Measurements from ENCODE around the gene ATP1A3.
"Not testable (repeated sequence)": the region's sequence is repeated elsewhere in the genome, so short reads cannot be mapped to it uniquely, and the experiment has no call there.

ATP1A3 gene

GRCh38 chr19:41994994-41995958 lies 1.2 kb upstream of the ATP1A3 start:
- no peak for DNase-seq (ENCODE audit: extremely low read depth, low read depth)
- no peak overlapping the region for H3K4me3 ChIP-seq (replicated peaks; ENCODE audit: low read depth, low read length)
- TF ChIP-seq CTCF (IDR thresholded peaks at IDR 0.05; ENCODE audit: low read depth, low read length, missing control alignments): no peak

GRCh38 chr19:41994521-41994971 lies 516 bp upstream of the ATP1A3 start:
- no peak overlapping the region for H3K4me3 ChIP-seq (replicated peaks; ENCODE audit: low read depth, low read length)
- DNase-seq (ENCODE audit: extremely low read depth, low read depth): no peak
- TF ChIP-seq CTCF (IDR thresholded peaks at IDR 0.05; ENCODE audit: low read depth, low read length, missing control alignments): no peak

- DNase-seq (ENCODE audit: extremely low read depth, low read depth); H3K4me3 ChIP-seq (replicated peaks; ENCODE audit: low read depth, low read length): not testable (repeated sequence)
Measured at GRCh38 chr19:41991925-41992569, 2.0 kb downstream of the ATP1A3 start.

- TF ChIP-seq CTCF (IDR thresholded peaks at IDR 0.05; ENCODE audit: low read depth, low read length, missing control alignments): no peak
- no peak for DNase-seq (ENCODE audit: extremely low read depth, low read depth)
- no peak overlapping the region for H3K4me3 ChIP-seq (replicated peaks; ENCODE audit: low read depth, low read length)
Measured at GRCh38 chr19:41991025-41991424, 3.0 kb downstream of the ATP1A3 start.

GRCh38 chr19:41990615-41991014 lies 3.4 kb downstream of the ATP1A3 start:
- DNase-seq (ENCODE audit: extremely low read depth, low read depth): no peak
- no peak for TF ChIP-seq CTCF (IDR thresholded peaks at IDR 0.05; ENCODE audit: low read depth, low read length, missing control alignments)
- H3K4me3 ChIP-seq (replicated peaks; ENCODE audit: low read depth, low read length): no peak overlapping the region

- no peak for DNase-seq (ENCODE audit: extremely low read depth, low read depth)
- no peak for TF ChIP-seq CTCF (IDR thresholded peaks at IDR 0.05; ENCODE audit: low read depth, low read length, missing control alignments)
Measured at GRCh38 chr19:41990028-41990427, 4.0 kb downstream of the ATP1A3 start.

GRCh38 chr19:41988947-41989346 lies 5.1 kb downstream of the ATP1A3 start:
- no peak for DNase-seq (ENCODE audit: extremely low read depth, low read depth)
- no peak for TF ChIP-seq CTCF (IDR thresholded peaks at IDR 0.05; ENCODE audit: low read depth, low read length, missing control alignments)
- no peak overlapping the region for H3K4me3 ChIP-seq (replicated peaks; ENCODE audit: low read depth, low read length)

More at GRCh38 chr19:41990028-41990427, 4.0 kb downstream of the ATP1A3 start:
- no peak overlapping the region for H3K4me3 ChIP-seq (replicated peaks; ENCODE audit: low read depth, low read length)

Measured in HFF-Myc (cell line).